GM12874 (cell line): ENCODE measurements around the gene RPS18.

ENCODE experiments used
- TF ChIP-seq, protein P1 (sequence below): IDR thresholded peaks from 2 replicates; pipeline ENCODE4 v1.5.1; 2011; ENCODE audit warnings: low read depth, mild to moderate bottlenecking, control low read depth, low read length, moderate library complexity; ENCODE audit not compliant: insufficient read depth

RPS18 gene

DNA sequence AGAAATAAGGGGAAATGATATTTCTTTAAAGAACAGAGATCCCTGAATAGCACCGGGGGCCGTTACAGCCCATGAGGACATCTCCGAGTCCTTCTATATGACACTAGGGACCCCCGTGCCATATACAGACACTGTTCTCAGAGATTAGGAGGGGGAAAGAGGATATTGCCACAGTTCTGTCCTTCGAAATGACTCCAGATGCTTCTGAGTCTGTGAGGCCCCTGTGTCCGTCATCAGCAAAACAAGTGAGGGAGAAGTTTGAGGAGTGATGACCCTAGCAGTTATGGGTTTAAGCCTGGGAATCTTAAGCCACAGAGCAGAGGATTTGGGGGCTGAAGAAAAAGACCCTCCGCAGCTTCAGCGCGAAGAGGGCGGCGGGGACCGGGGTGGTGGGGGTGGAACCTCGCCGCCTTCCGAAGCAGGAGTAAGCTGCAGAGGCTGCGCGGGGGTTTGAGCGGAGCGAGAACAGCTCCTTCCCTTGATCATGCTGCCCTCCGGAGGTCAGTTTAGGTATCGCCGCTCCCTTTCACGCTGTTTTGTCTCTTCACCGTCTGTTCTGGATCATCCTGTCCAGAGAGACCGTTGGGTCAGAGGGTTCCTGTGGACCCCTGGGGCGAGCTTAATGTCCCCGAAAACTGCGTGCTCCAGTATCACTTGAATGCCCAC is 23.8 kb upstream of the RPS18 start:
- TF ChIP-seq, protein P1, sequence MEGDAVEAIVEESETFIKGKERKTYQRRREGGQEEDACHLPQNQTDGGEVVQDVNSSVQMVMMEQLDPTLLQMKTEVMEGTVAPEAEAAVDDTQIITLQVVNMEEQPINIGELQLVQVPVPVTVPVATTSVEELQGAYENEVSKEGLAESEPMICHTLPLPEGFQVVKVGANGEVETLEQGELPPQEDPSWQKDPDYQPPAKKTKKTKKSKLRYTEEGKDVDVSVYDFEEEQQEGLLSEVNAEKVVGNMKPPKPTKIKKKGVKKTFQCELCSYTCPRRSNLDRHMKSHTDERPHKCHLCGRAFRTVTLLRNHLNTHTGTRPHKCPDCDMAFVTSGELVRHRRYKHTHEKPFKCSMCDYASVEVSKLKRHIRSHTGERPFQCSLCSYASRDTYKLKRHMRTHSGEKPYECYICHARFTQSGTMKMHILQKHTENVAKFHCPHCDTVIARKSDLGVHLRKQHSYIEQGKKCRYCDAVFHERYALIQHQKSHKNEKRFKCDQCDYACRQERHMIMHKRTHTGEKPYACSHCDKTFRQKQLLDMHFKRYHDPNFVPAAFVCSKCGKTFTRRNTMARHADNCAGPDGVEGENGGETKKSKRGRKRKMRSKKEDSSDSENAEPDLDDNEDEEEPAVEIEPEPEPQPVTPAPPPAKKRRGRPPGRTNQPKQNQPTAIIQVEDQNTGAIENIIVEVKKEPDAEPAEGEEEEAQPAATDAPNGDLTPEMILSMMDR: peak; percentile 93

DNA sequence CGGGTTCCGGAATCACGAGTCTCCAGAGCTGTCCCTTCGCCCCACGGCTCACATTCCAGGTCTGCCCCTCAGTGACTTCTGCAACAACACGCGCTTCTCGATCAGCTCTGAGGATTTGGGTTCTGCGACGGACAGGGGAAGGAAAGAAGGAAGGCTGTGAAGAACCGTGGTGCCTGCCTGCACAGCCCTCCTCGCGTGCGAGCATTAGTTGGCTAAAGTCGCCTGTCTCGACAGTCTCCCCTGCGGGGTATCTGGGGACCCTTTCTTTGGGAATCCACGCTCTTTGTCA is 23.3 kb upstream of the RPS18 start:
- TF ChIP-seq, protein P1: no peak

DNA sequence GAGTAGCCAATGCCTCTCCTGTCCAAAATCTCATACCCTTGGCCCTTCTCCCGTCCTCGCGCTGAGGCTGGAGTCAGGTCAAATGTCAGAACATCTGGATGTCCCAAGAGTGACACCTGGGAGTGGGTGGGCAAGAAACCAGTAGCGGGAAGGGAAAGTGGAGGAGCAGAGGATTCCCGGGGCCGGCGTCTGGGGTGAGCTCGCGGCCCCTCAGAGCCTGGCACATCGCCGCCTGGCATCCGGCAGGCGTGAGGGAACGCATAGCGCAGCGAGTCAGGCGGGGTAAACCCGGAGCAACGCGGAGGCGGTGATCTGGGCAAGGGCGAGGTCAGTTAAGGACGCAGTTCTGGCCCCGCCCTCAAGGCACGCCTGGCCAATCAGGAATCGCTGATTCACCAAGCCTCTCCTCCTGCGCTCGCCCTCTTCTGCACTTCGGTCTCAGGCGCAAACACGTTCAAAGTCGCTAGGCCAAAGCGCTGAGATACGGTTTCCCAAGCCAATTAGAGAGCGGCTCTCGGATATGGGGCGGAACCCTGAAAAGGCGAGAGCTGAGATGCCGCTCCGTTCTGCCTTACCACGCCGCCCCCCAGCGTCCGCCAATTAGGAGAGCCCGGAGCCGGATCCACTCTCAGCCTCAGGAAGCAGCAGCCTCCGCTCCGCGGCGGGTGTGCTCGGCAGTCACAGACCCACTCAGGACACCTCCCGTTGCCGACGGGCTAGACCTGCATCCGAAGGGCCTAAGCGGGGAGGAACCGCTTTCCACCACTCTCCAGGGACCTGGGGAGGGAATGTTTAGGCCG is 22.7 kb upstream of the RPS18 start:
- TF ChIP-seq, protein P1: no peak

DNA sequence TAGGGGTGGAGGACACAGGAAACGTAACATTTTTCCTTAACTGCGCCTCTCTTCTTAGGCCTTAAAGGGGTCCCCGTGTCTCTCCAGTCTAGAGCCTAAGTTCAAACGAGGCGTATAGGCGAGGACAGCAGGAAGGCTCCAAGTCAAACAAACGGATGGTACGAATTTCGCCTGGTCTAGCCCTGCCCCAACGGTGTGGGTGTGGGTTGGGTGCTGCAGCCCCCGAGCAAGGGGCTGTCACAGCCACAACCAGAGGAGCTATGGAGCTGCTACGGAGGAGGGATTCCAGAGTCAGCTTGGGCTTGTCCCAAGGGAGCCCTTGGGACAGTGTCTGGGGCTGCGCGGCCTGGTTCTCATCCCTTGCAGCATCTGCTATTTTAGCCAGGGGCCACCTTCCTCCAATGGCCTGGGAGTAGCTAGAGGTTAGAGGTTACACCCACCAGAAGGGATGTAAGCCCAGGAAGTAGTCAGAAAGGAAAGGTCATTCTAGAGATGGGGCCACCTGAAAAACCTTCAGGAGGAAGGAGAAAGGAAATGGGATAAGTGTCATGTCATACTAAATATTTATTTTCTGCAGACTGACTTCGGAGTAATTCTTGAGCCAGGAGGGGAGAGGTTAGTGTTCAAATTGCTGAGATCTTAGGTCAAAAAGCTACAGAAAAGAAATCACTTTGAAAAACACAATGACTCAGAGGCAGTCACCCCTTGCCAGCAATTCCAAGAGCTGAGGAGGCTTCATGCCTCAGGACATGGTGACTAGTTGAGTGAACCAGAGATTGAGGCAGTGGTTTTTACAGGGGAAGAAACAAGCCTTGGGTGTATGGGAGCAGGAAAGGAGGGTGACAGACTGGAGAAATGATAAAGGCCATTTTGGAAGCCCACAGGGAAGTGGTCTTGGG is 21.9 kb upstream of the RPS18 start:
- TF ChIP-seq, protein P1: no peak

DNA sequence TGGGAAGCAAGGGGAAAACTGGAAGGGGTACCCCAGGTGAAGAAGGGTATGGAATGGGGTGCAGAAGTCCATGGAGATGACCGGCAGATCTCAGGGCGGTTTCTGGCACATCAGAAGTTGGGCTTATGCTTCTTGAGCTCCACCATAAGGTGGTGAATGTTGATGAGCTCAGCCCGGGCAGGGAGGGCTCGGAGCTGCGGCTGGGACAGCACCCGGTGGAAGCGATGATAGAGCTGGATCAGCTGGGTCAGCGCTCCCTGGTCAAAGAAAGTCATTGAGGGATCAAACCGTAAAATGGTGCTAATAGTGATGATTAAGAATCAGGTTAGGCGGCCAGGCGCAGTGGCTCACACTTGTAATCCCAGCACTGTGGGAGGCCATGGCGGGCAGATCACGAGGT is 21.1 kb upstream of the RPS18 start:
- TF ChIP-seq, protein P1: no peak

DNA sequence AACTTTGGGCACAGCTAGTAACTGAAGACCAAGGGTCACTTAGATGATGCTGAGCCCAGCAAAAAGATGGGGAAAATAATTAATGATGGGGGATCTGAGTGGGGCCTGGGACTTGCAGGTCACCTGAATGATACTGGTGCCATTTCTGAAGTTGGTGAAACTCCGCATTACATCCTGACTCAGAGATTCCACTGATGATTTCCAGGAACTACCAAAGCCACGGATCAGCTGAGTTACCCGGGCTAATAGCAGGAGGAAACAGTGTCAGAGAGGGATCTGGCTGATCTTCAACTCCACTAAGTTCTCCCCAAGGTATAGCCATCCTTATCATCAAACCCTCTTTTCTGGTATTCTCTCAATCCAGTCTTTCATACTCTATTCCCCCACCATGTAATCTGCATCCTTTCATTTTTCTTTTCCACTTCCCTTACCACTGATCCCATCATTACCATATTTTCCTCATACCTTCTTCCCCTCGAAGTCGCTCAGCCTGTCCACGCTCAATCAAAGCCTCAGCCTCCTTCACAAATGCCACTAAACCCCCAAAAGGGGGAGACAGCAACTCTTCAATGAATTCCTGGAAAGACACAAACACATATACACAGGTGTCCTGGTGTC is 20.4 kb upstream of the RPS18 start:
- TF ChIP-seq, protein P1: no peak

DNA sequence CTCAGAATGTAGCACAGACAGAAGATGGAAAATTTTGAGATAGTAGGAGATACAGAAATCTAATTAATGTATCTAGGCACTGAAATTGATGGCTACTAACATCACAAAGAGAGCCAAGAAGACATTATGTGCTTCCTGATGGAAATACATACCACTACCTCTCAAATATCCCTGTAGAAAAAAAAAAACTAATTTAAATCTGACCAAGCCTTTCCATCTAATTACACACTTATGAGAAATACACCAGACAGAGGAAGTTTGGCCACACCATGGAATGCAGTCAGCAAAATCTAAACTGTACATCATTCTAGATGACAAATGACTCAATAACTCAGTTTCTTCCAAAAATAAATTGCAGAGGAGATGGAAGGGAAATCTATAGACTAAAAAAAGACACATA is 19.1 kb upstream of the RPS18 start:
- TF ChIP-seq, protein P1: no peak
